ENCODE data around the gene CREBBP.

- TF ChIP-seq TEAD4 (IDR thresholded peaks at IDR 0.05; ENCODE audit: borderline replicate concordance, insufficient read depth) (no peak), YY1 (IDR thresholded peaks at IDR 0.05; ENCODE audit: low read depth) (no peak), MEF2A (IDR thresholded peaks at IDR 0.05; ENCODE audit: borderline replicate concordance, low read depth) (no peak), POLR2AphosphoS5 (IDR thresholded peaks at IDR 0.05; ENCODE audit: low read depth, low read length) (no peak), CTCF (IDR thresholded peaks at IDR 0.05) (no peak), EZH2phosphoT487 (IDR thresholded peaks at IDR 0.05; ENCODE audit: borderline replicate concordance, low read depth) (no peak), MXI1 (IDR thresholded peaks at IDR 0.05; ENCODE audit: low read depth, low read length) (no peak), MAX (IDR thresholded peaks at IDR 0.05; ENCODE audit: low read depth) (no peak), NFIC (IDR thresholded peaks at IDR 0.05; ENCODE audit: borderline replicate concordance) (no peak), CHD2 (IDR thresholded peaks at IDR 0.05; ENCODE audit: low read length, partially characterized antibody) (no peak), USF2 (IDR thresholded peaks at IDR 0.05; ENCODE audit: borderline replicate concordance, low read depth, low read length) (no peak)
Measured at GRCh38 chr16:3767333-3767986, 113.1 kb downstream of the CREBBP start.
